ENCODE data around the gene IGLL5.

IGLL5 gene

DNA sequence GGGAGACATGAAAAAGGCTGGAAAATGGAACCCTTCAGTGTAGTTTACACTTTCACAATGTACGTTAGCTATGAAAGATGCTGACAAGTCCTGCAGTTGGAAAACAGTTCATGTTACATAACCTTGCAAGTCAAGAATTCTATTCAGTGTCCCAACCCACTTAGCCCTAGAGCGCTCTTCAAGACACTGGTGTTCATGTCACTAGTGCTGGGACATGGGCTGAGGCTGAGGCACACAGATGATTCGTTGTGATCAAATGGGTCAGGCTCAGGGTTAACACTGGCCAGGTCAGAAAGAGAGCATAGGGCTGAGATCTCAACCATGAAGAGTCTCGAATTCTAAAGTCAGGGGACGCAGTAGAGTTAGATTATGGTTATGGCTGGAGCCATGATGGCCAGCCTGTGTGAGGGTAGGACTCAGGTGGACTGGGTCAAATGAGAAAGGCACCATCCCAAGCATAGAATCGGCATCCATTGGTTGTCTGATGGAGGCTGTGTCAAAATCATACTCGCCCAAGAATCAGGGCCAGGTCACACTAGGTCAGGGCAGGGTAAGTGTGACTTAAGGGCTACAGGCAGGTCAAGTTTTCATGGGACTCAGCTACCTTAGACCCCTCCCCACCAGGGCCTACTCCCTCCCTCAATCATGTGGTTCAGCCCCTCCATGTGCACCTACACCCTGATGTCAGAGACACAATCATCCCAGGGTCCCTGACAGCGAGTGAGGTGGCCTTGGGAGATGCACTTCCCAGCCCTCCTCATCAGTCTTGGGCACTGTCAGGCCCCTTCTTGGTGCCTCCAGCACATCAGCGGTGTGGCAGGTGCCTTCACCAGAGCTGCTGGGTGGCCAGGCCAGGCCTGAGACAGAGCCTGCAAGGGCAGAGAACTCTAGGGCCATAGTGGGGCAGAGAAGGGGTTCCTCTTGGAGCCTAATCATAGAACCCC lies 20.2 kb downstream of the IGLL5 start:
- no peaks in the 10 kb centered on the region for H3K27me3 Mint-ChIP-seq
- H3K36me3 Mint-ChIP-seq: peaks cover 13 to 21% of the 10 kb centered on the region in 2 donors
- peak overlapping the region in 1 of 2 donors; percentile 5 for H3K4me3 Mint-ChIP-seq
- peaks cover 71 to 89% of the 10 kb centered on the region in 2 donors for H3K4me1 Mint-ChIP-seq
- H3K27ac Mint-ChIP-seq: peak overlapping the region; percentile 93
- DNase-seq: no peak
- ATAC-seq (replicated peaks): no peak
- H3K9me3 Mint-ChIP-seq: no peaks in the 10 kb centered on the region

DNA sequence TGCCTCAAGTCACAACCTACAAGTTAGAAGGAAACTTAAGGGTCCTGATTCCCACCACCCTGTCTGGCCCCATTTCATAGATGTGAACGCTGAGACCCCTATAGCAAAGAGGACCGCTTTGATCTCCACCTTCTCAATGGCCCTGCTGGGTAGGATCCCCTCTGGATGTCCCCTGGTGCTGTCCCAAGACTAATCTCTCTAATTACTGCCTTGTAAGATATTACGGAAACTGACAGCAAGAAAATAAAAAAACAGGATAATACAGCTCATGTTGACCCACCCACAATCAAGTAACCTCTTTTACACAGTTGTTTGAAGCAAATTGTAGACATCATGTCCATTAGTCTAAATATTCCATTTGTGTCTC lies 20.9 kb downstream of the IGLL5 start:
- DNase-seq (no peak), ATAC-seq (replicated peaks) (no peak)
- no peak overlapping the region for H3K27ac Mint-ChIP-seq
- no peaks in the 10 kb centered on the region for H3K27me3 Mint-ChIP-seq
- H3K4me1 Mint-ChIP-seq: peaks cover 70 to 89% of the 10 kb centered on the region in 2 donors
- no peak overlapping the region for H3K4me3 Mint-ChIP-seq
- peaks cover 13 to 21% of the 10 kb centered on the region in 2 donors for H3K36me3 Mint-ChIP-seq
- H3K9me3 Mint-ChIP-seq: no peaks in the 10 kb centered on the region

DNA sequence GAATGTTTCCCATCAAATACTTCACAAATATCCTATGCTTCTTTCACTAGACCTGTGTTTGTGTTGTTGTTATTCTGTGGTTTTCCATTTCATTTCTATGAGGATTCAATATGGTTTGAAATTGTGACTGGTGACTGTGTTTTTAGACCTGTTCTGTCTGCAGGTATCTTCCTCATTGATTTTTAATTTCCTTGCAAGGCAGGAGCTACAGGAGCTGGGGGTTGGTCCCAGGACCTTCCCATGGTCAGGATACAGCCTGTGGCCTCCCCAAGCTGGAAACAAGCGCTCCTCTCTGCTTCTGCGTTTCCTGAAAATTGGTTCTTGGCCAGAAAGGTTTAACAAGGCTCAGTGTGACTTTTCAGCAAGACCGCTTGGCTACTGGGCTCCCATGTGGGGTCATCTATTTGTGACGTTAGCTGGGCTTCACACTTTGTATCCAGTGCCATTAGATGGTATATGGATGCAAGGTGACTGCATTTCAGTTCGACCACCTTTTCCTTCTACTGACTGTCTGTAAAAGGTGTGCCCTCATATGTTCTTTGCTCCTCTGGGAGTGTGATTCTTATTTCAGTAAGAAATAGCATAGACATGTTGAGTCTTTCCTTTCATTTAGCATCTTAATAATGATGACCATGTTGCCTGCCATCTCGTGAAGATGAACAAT lies 21.5 kb downstream of the IGLL5 start:
- no peak overlapping the region for H3K4me3 Mint-ChIP-seq

DNA sequence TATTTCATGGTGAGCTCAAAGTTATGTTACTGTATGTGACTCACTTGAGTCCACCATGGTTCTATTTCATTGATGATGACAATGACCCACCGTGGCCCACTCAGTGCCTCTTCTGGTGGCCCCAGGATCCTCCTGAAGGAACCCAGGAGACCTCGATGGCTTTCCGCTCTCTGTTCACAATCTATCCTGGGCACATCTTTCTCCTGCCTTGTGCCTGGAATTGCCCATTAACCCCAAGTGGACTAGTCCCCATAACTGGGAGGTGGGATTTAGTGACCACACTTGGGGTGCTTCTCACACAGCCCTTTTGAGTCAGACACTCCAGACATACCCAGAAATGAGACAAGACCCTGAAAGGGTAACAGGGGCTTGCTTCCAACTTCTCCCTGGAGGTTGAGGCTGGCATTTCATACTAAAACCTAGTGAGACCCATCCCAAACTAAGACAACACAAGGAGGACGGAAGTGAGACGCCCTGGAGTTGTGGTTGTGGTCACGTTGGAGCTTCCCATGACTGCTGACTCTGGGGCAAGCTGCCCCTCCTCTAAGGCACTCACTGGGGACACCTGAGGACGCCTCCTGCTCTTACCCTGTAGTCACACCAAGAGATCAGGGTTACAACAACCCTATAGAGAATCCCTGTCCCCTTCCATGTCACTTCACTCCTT lies 22.1 kb downstream of the IGLL5 start:
- Mint-ChIP-seq H3K36me3 (peaks cover 13 to 21% of the 10 kb centered on the region in 2 donors), H3K4me1 (peaks cover 73 to 89% of the 10 kb centered on the region in 2 donors), H3K9me3 (no peaks in the 10 kb centered on the region), H3K4me3 (no peak overlapping the region), H3K27me3 (no peaks in the 10 kb centered on the region), H3K27ac (peak overlapping the region; percentile 61)
- ATAC-seq (replicated peaks) (no peak), DNase-seq (no peak)

More for the DNA sequence above, 21.5 kb downstream of the IGLL5 start:
- Mint-ChIP-seq H3K36me3 (peaks cover 13 to 21% of the 10 kb centered on the region in 2 donors), H3K27ac (peak overlapping the region; percentile 33), H3K9me3 (no peaks in the 10 kb centered on the region), H3K27me3 (no peaks in the 10 kb centered on the region), H3K4me1 (peaks cover 71 to 89% of the 10 kb centered on the region in 2 donors)
- DNase-seq: no peak
- no peak for ATAC-seq (replicated peaks)

DNA sequence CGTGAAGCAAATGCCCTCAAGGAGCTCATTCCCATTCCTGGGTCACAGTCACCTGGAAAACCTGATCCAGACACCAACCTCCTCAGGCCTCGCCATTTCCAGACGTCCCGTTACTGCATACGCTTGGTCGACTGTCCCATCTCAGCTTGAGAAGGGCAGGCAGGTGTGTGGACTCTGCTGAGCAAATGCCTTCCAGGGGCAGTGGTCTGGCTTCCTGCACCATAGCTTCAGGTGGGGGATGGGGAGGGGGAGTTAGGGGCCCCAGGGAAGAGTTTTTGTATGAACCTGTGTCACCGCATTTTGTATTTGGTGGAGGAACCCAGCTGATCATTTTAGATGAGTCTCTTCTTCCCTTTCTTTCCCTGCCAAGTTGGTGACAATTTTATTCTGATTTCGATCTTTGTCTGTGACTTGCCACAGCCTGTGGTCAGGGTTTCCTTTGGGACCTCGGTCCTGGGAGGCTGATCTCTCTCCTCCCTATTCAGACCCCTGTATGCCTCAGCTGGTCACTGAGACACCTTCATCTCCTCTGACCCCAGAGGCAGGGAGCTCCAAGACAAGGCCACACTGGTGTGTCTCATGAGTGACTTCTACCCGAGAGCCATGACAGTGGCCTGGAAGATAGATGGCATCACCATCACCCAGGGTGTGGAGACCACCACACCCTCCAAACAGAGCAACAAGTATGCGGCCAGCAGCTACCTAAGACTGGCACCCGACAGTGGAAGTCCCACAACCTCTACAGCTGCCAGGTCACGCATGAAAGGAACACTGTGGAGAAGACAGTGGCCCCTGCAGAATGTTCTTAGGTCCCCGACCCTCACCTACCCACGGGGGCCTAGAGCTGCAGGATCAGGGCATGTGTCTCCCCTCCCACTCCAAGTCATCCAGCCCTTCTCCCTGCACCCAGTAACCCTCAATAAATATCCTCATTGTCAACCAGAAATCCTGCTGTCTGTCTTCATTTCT lies 22.9 kb downstream of the IGLL5 start:
- Mint-ChIP-seq H3K4me1 (peaks cover 75 to 90% of the 10 kb centered on the region in 2 donors), H3K27me3 (no peaks in the 10 kb centered on the region), H3K36me3 (peaks cover 10 to 18% of the 10 kb centered on the region in 2 donors)

DNA sequence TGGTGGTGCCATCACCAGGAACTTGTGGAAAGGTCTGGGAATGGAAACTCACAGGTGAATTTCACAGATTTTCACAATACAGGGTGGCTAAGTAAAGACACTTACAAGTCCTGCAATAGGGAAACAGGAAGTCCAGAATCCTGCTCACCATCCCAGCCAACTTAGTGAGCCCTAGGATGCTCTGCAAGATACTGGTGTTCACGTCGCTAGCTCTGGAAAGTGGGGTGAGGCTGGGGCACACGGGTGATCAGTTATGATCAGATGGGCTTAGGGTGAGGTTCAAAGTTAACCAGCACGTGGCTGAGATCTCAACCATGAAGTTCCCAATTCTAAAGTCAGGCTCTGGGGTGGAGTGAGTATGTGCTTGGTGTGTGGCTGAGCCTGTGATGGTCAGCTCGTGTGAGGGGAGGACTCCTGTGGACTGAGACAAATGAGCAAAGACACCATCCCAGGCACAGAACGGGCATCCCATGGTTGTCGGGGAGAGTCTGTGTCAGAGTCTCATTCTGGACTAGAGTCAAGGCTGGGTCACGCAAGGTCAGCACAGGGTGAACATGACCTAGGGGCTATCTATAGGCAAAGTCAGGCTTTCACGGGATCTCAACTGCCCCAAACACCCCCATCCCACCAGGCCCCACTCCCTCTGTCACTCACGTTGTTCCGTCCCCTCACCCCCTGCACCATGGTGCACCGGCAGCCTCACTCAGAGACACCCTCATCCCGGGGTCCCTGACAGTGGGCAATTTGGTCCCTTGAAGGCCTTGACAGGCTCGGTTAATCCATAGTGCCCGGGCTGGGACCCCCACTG lies 23.9 kb downstream of the IGLL5 start:
- Mint-ChIP-seq H3K4me1 (peaks cover 84 to 100% of the 10 kb centered on the region in 2 donors), H3K36me3 (peaks cover 18 to 27% of the 10 kb centered on the region in 2 donors)
- peak in 1 of 2 donors; percentile 17 for ATAC-seq (replicated peaks)

More for the DNA sequence above, 22.9 kb downstream of the IGLL5 start:
- Mint-ChIP-seq H3K4me3 (peak overlapping the region in 1 of 2 donors; percentile 31), H3K9me3 (no peaks in the 10 kb centered on the region), H3K27ac (peak overlapping the region; percentile 89)
- DNase-seq (no peak), ATAC-seq (replicated peaks) (peak; percentile 17 to 51)

DNA sequence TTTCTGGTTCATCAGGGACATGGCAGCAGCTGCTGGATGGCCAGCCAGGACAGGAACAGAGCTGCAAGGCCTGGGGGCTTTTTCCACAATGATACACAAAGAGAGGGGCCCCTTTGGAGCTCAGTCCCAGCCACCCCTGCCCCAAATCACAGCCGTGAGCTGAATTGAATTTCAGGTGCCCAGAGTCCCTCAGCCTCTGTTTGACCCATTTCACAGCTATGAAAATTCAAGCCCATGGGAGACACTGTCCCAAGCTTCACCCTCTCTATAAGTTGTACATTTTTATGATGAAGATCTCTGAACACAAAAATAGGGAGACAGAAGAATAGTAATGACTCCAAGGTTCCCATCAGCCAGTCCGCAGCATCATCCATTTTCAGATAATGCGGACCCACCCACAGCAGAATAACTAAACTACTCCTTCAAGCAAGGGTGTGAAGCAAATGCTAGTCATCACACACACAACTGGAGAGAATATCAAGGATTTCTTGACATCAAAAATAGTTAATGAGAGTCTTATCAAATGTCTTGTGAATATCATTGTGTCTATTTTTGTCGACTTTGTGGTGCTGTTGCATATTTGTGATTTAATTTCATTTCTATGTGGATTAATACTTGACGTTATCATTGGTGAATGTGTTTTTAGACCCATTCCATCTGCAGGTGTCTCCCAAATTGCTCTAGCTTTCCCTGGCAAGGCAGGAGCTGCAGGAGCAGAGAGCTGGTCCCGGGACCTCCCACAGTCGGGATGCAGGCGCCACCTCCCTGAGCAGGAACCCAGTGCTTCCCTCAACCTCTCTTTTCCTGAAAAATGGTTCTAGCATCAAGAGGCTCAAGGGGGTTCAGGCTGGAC lies 24.7 kb downstream of the IGLL5 start:
- Mint-ChIP-seq H3K36me3 (peaks cover 14 to 23% of the 10 kb centered on the region in 2 donors), H3K4me1 (peaks cover 81 to 100% of the 10 kb centered on the region in 2 donors), H3K27me3 (no peaks in the 10 kb centered on the region), H3K4me3 (no peak overlapping the region), H3K27ac (peak overlapping the region; percentile 15), H3K9me3 (no peaks in the 10 kb centered on the region)
- DNase-seq (no peak), ATAC-seq (replicated peaks) (no peak)

More for the DNA sequence above, 23.9 kb downstream of the IGLL5 start:
- H3K4me3 Mint-ChIP-seq: no peak overlapping the region
- H3K9me3 Mint-ChIP-seq: no peaks in the 10 kb centered on the region
- H3K27me3 Mint-ChIP-seq: no peaks in the 10 kb centered on the region
- DNase-seq: no peak
- H3K27ac Mint-ChIP-seq: peak overlapping the region; percentile 2

DNA sequence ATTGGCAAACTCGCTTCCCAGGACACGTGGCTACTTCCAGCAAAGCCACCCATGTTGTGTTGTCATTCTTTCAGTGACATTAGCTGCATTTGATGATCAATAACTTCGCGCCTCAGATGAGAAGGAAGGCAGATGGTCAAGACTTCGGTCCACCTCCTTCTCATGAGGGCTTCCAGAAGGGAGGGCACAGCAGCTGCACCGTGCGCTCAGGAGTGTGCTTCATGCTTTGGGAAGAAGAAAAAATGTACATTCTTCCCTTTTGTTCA lies 25.3 kb downstream of the IGLL5 start:
- Mint-ChIP-seq H3K27me3 (no peaks in the 10 kb centered on the region), H3K4me1 (peaks cover 80 to 100% of the 10 kb centered on the region in 2 donors), H3K36me3 (peaks cover 11 to 20% of the 10 kb centered on the region in 2 donors), H3K27ac (no peak overlapping the region), H3K9me3 (no peaks in the 10 kb centered on the region), H3K4me3 (no peak overlapping the region)
- DNase-seq (no peak), ATAC-seq (replicated peaks) (no peak)

DNA sequence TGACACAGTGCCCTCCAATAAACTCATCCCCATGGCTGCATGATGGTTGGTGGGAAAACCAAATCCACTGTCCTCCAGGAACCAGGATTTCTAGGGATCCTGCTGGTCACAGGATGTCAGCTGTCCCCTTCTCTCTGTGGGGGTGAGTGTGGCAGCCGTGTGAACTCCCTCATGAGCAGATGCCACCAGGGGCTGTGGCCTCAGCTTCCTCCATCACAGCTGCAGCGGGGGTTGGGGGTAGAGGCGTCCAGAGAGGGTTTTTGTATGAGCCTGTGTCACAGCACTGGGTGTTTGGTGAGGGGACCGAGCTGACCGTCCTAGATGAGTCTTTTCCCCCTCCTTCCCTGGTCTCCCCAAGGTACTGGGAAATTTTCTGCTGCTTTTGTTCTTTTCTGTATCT lies 26.4 kb downstream of the IGLL5 start:
- no peaks in the 10 kb centered on the region for H3K27me3 Mint-ChIP-seq
- DNase-seq (no peak), ATAC-seq (replicated peaks) (peak; percentile 68 to 75)
- peak overlapping the region; percentile 96 for H3K27ac Mint-ChIP-seq
- H3K9me3 Mint-ChIP-seq: no peaks in the 10 kb centered on the region
- peaks cover 78 to 100% of the 10 kb centered on the region in 2 donors for H3K4me1 Mint-ChIP-seq
- peaks cover 11 to 22% of the 10 kb centered on the region in 2 donors for H3K36me3 Mint-ChIP-seq
- H3K4me3 Mint-ChIP-seq: peak overlapping the region; percentile 52 to 56

DNA sequence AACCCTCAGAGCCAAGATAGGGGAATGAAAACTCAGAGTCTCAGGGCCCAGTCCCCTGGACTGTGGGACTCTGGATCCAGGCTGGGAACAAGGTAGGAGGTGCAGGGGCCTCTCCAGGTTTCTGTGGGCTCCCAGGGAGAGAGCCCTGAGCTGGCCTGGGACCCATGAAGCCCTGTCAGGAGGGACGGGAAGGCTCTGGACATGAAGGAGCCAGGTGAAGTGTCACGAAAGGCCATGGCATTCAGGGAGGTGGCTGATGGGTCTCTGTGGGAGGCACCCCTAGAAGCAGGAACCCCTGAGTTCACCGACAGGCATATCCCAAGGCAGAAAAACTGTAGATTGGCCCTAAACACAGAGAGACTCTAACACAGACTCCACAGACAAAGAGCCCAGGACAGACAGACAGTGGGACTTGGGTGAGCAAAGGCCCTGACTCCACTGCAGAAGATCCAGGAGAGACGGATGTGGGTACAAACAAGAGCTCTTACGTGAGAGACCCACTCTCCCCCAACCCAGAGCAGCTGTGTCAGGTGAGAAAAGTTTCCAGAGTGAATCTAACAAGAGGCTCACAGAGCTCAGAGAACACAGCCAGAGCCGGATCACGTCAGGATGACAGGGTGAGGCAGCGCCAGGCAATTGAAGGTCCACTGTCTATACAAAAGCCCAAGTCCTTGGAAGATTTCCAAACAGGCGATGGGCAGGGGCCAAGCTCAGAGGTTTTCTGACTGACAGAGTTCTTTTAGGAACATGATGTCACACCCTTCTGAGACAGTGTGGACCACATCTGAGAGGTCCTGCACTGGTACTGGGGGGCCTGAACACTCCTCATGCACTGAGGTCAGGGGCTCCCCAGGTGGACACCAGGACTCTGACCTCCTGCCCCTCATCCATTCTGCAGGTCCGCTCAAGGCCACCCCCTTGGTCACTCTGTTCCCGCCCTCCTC lies 27.4 kb downstream of the IGLL5 start:
- Mint-ChIP-seq H3K27me3 (no peaks in the 10 kb centered on the region), H3K9me3 (no peaks in the 10 kb centered on the region), H3K36me3 (peaks cover 11 to 17% of the 10 kb centered on the region in 2 donors), H3K27ac (peak overlapping the region; percentile 96), H3K4me1 (peaks cover 78 to 100% of the 10 kb centered on the region in 2 donors), H3K4me3 (no peak overlapping the region)
- ATAC-seq (replicated peaks): no peak
- DNase-seq: no peak

DNA sequence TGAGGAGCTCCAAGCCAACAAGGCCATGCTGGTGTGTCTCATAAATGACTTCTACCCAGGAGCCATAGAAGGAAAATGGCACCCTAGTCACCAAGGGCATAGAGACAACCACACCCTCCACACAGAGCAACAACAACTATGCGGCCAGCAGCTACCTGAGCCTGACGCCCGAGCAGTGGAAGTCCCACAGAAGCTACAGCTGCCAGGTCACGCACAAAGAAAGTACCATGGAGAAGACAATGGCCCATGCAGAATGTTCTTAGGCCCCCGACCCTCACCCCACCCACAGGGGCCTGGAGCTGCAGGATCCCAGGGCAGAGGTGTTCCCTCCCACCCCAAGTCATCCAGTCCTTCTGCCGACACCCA lies 28.0 kb downstream of the IGLL5 start:
- H3K4me3 Mint-ChIP-seq: no peak overlapping the region
- H3K27me3 Mint-ChIP-seq: no peaks in the 10 kb centered on the region

More for the DNA sequence above, 28.0 kb downstream of the IGLL5 start:
- H3K36me3 Mint-ChIP-seq: peaks cover 13 to 17% of the 10 kb centered on the region in 2 donors
- H3K9me3 Mint-ChIP-seq: no peaks in the 10 kb centered on the region
- no peak for DNase-seq
- ATAC-seq (replicated peaks): no peak
- peaks cover 78 to 100% of the 10 kb centered on the region in 2 donors for H3K4me1 Mint-ChIP-seq
- H3K27ac Mint-ChIP-seq: no peak overlapping the region

Measured in stimulated activated naive B cell treated with anti-CD40 and anti-IgM and Interleukin-4, amounts not matched to agents 10 μg/mL and 1 μg/mL and 100 μg/mL, for 72 hours (primary cell).